Activated CD4-positive, alpha-beta T cell treated with anti-CD3 and anti-CD28 coated beads, Interleukin-2, amount 10 ng/mL, durations not matched to agents 7 days and 5 days (primary cell): ENCODE data around the gene ZSWIM4. TPM values are rescaled to one million over a fixed set of nuclear protein-coding genes. Genes with fewer than 3 reads are reported as not detected.
"Not testable (repeated sequence)": the region's sequence is repeated elsewhere in the genome, so short reads cannot be mapped to it uniquely, and the experiment has no call there.

Experiments
- CTCF ChIA-PET: fragments of 350-600 bp; sonication (Branson Sonifier 250); formaldehyde crosslinking; loops from one replicate; lab custom pipeline; 2021; ENCODE audit warnings: antibody characterized with exemption; lab: Charles Lee
- POLR2A ChIA-PET: fragments of 350-600 bp; sonication (Branson Sonifier 250); formaldehyde crosslinking; loops from one replicate; lab custom pipeline; 2021; ENCODE audit warnings: antibody characterized with exemption; lab: Charles Lee
- DNase-seq: peaks from one replicate; pipeline ENCODE4 v3.0.0-alpha.2; 2020
- H3K27ac Mint-ChIP-seq: one replicate; pipeline ENCODE4 v1.8.0; 2021; ENCODE audit warnings: mild to moderate bottlenecking, moderate library complexity, mixed read lengths
- H3K27me3 Mint-ChIP-seq: one replicate; pipeline ENCODE4 v1.8.0; 2021; ENCODE audit warnings: mixed read lengths
- H3K36me3 Mint-ChIP-seq: one replicate; pipeline ENCODE4 v1.8.0; 2021; ENCODE audit warnings: low read depth, mixed read lengths
- H3K4me1 Mint-ChIP-seq: one replicate; pipeline ENCODE4 v1.8.0; 2021; ENCODE audit warnings: mixed read lengths
- H3K4me3 Mint-ChIP-seq: one replicate; pipeline ENCODE4 v1.8.0; 2021; ENCODE audit warnings: mild to moderate bottlenecking, moderate library complexity, mixed read lengths
- H3K9me3 Mint-ChIP-seq: one replicate; pipeline ENCODE4 v1.8.0; 2021; ENCODE audit warnings: mixed read lengths
- total RNA-seq, 2 experiments: library from RNA; stranded (reverse); gene quantifications; one replicate each; pipeline ENCODE4 v1.2.3, GENCODE V29; 2021

Gene ZSWIM4
- total RNA-seq, 2 experiments from 2014 or later, result 6.0 to 6.2 TPM

- CTCF ChIA-PET, result interaction anchor here (0.6 to 8.8 kb wide), 3 partner anchors 10 to 27 kb away, joined by 3 to 69 read pairs (median 4); no protein-coding TSS in a partner anchor
- H3K4me3 Mint-ChIP-seq, H3K36me3 Mint-ChIP-seq, H3K9me3 Mint-ChIP-seq, H3K27me3 Mint-ChIP-seq, DNase-seq, H3K27ac Mint-ChIP-seq, POLR2A ChIA-PET: not testable (repeated sequence)
- H3K4me1 Mint-ChIP-seq, result peaks cover 22% of the 10 kb centered on the region
Observed at GRCh38 chr19:13851734-13852114, 56.5 kb downstream of the ZSWIM4 start.

DNA sequence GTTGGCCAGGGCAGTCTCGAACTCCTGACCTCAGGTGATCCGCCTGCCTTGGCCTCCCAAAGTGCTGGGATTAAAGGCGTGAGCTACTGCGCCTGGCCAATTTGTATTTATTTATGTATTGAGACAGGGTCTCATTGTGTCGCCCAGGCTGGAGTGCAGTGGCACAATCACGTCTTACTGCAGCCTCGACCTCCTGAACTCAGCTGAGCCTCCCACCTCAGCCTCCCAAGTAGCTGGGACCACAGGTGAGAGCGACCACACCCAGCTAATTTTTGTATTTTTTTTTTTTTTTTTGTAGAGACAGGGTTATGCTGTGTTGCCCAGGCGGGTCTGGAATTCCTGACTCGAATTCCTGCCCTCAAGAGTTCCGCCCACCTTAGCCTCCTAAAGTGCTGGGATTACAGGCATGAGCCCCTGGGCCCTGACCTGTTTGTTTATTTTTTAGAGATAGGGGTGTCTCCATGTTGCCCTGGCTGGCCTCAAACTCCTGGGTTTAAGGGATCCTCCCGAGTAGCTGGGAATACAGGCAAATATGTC lies 57.0 kb downstream of the ZSWIM4 start:
- CTCF ChIA-PET, result interaction anchor here (0.6 to 8.8 kb wide), 5 partner anchors 10 to 651 kb away, joined by 3 to 69 read pairs (median 4); no protein-coding TSS in a partner anchor
- H3K27ac Mint-ChIP-seq, H3K36me3 Mint-ChIP-seq, H3K9me3 Mint-ChIP-seq, H3K27me3 Mint-ChIP-seq, H3K4me3 Mint-ChIP-seq, POLR2A ChIA-PET, DNase-seq: not testable (repeated sequence)
- H3K4me1 Mint-ChIP-seq, result peaks cover 21% of the 10 kb centered on the region

- Mint-ChIP-seq H3K4me1 (peaks cover 16% of the 10 kb centered on the region), H3K9me3 (no peaks in the 10 kb centered on the region), H3K4me3 (no peak overlapping the region), H3K27ac (no peak overlapping the region), H3K27me3 (no peaks in the 10 kb centered on the region), H3K36me3 (no peaks in the 10 kb centered on the region)
- DNase-seq, result no peak
- ChIA-PET POLR2A (interaction anchor here (0.7 kb wide), 1 partner anchor 89 kb away, joined by 4 read pairs; no protein-coding TSS in a partner anchor), CTCF (interaction anchor here (0.9 to 1.8 kb wide), 3 partner anchors 7 to 43 kb away, joined by 3 to 7 read pairs (median 4); no protein-coding TSS in a partner anchor)
Observed at GRCh38 chr19:13856497-13856896, 61.3 kb downstream of the ZSWIM4 start.

DNA sequence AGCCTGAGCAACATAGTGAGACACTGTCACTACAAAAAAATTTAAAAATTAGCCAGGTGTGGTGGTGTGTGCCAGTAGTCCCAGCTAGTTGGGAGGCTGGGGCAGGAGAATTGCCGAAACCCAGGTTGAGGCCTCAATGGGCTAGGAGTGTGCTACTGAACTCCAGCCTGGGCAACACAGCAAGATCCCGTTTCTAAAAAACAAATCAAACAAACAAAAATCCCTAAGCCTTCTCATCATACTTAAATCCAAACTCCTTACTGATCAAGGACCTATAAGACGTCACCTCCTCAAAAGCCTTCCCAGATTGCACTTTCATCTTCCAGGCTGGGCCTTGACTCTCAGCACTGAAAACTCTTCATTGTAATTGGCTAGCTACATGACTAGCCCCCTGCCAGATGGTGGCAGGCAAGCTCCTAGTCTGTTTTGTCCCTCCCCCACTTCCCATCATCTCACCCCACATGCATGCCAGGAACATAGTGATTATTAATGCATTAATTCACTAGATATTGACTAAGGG lies 64.2 kb downstream of the ZSWIM4 start:
- peaks cover 15% of the 10 kb centered on the region for H3K27me3 Mint-ChIP-seq
- no peaks in the 10 kb centered on the region for H3K36me3 Mint-ChIP-seq
- no peak overlapping the region for H3K4me3 Mint-ChIP-seq
- no peaks in the 10 kb centered on the region for H3K9me3 Mint-ChIP-seq
- CTCF ChIA-PET, result interaction anchor here (1.2 to 5.5 kb wide), 5 partner anchors 9 to 664 kb away, joined by 3 to 69 read pairs (median 3); no protein-coding TSS in a partner anchor
- no peak overlapping the region for H3K27ac Mint-ChIP-seq
- POLR2A ChIA-PET, result no interaction called here
- no peak for DNase-seq
- H3K4me1 Mint-ChIP-seq, result peaks cover 35% of the 10 kb centered on the region

DNA sequence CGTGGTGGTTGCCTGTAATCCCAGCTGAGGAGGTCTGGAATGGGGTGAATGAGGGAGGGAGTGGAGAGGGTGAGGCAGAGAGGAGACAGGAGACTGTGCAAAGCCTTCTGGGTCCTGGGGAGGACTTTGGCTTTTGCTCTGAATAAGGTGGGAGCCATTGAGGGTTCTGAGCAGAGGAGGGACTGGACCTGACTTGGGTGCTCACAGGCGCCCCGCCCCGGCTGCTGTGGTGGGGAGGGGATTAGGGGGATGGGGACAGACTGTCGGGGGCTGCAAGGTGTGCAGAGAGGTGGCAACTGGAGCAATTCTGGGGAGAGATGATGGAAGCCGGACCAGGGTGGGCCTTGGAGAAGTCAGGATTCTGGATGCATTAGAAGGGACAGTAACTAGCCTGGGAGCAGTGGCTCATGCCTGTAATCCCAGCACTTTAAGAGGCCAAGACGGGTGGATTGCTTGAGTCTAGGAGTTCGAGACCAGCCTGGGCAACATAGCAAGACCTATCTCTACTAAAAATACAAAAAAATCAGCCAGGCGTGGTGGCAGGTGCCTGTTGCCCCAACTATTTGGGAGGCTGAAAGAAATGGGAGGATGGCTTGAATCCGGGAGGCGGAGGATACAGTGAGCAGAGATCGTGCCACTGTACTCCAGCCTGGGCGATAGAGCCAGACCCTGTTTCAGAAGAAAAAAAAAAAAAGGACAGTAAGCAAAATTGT lies 65.6 kb downstream of the ZSWIM4 start:
- no peaks in the 10 kb centered on the region for H3K9me3 Mint-ChIP-seq
- ChIA-PET POLR2A (interaction anchor here (0.7 to 1.7 kb wide), 2 partner anchors 66 to 86 kb away, joined by 4 to 7 read pairs; partner anchors contain the start of genes C19orf53 and ZSWIM4), CTCF (interaction anchor here (0.6 to 5.5 kb wide), 20 partner anchors 11 to 582 kb away, joined by 3 to 112 read pairs (median 7); partner anchors contain the start of genes ASF1B, C19orf53, MRI1 and NANOS3)
- H3K27me3 Mint-ChIP-seq, result peaks cover 19% of the 10 kb centered on the region
- peaks cover 38% of the 10 kb centered on the region for H3K4me1 Mint-ChIP-seq
- no peaks in the 10 kb centered on the region for H3K36me3 Mint-ChIP-seq
- no peak for DNase-seq
- H3K4me3 Mint-ChIP-seq, result peak overlapping the region; percentile 80
- H3K27ac Mint-ChIP-seq, result peak overlapping the region; percentile 85

DNA sequence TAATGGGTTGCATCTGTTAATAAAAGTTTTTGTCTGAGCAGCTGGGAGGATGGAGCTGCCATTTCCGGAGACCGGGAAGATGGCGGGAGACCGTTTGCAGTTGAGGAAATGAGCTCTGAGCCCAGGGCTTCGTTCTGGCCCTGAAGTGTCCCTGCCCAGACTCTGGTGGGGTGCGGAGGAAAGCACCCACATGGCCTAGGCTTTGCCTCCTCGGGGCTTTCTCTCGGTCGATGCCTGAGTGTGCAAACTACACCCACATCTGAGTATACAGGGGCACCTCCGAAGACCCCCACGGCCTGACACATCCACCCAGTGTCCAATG lies 66.1 kb downstream of the ZSWIM4 start:
- no peak for DNase-seq
- CTCF ChIA-PET, result interaction anchor here (0.6 to 5.5 kb wide), 22 partner anchors 11 to 582 kb away, joined by 3 to 112 read pairs (median 7); partner anchors contain the start of genes ASF1B, C19orf53, MRI1 and NANOS3
- no peaks in the 10 kb centered on the region for H3K9me3 Mint-ChIP-seq
- no peaks in the 10 kb centered on the region for H3K36me3 Mint-ChIP-seq
- H3K4me3 Mint-ChIP-seq, result peak overlapping the region; percentile 80
- POLR2A ChIA-PET, result interaction anchor here (0.7 to 1.7 kb wide), 2 partner anchors 67 to 87 kb away, joined by 4 to 7 read pairs; partner anchors contain the start of genes C19orf53 and ZSWIM4
- H3K27ac Mint-ChIP-seq, result peak overlapping the region; percentile 85
- H3K4me1 Mint-ChIP-seq, result peaks cover 42% of the 10 kb centered on the region
- peaks cover 22% of the 10 kb centered on the region for H3K27me3 Mint-ChIP-seq

- Mint-ChIP-seq H3K4me1 (peaks cover 44% of the 10 kb centered on the region), H3K4me3 (peak overlapping the region; percentile 80), H3K27me3 (peaks cover 27% of the 10 kb centered on the region), H3K27ac (peak overlapping the region; percentile 85), H3K9me3 (no peaks in the 10 kb centered on the region), H3K36me3 (no peaks in the 10 kb centered on the region)
- ChIA-PET CTCF (interaction anchor here (0.6 to 5.5 kb wide), 53 partner anchors 11 to 703 kb away, joined by 3 to 112 read pairs (median 4); partner anchors contain the start of genes ASF1B, C19orf53, MISP3 and MRI1), POLR2A (interaction anchor here (0.6 to 1.7 kb wide), 6 partner anchors 15 to 1124 kb away, joined by 3 to 7 read pairs (median 3); partner anchors contain the start of genes C19orf53 and GET3)
- peak; percentile 88 for DNase-seq
Observed at GRCh38 chr19:13861714-13862531, 66.7 kb downstream of the ZSWIM4 start.

GRCh38 chr19:13864046-13864666 lies 68.9 kb downstream of the ZSWIM4 start:
- no peaks in the 10 kb centered on the region for H3K9me3 Mint-ChIP-seq
- no peak overlapping the region for H3K27ac Mint-ChIP-seq
- H3K4me1 Mint-ChIP-seq, result peaks cover 44% of the 10 kb centered on the region
- H3K4me3 Mint-ChIP-seq, result peak overlapping the region; percentile 55
- POLR2A ChIA-PET, result no interaction called here
- DNase-seq, result no peak
- H3K36me3 Mint-ChIP-seq, result no peaks in the 10 kb centered on the region
- peaks cover 32% of the 10 kb centered on the region for H3K27me3 Mint-ChIP-seq
- CTCF ChIA-PET, result interaction anchor here (0.5 to 5.5 kb wide), 10 partner anchors 9 to 806 kb away, joined by 3 to 112 read pairs (median 10); partner anchors contain the start of genes ASF1B, C19orf53, IL27RA and NANOS3

GRCh38 chr19:13864667-13865570 lies 69.7 kb downstream of the ZSWIM4 start:
- Mint-ChIP-seq H3K4me1 (peaks cover 39% of the 10 kb centered on the region), H3K4me3 (peak overlapping the region; percentile 55), H3K27me3 (peaks cover 32% of the 10 kb centered on the region), H3K27ac (no peak overlapping the region), H3K9me3 (no peaks in the 10 kb centered on the region), H3K36me3 (no peaks in the 10 kb centered on the region)
- CTCF ChIA-PET, result interaction anchor here (0.9 to 5.5 kb wide), 4 partner anchors 15 to 167 kb away, joined by 3 to 112 read pairs (median 36); partner anchors contain the start of gene IL27RA
- DNase-seq, result no peak
- POLR2A ChIA-PET, result no interaction called here

DNA sequence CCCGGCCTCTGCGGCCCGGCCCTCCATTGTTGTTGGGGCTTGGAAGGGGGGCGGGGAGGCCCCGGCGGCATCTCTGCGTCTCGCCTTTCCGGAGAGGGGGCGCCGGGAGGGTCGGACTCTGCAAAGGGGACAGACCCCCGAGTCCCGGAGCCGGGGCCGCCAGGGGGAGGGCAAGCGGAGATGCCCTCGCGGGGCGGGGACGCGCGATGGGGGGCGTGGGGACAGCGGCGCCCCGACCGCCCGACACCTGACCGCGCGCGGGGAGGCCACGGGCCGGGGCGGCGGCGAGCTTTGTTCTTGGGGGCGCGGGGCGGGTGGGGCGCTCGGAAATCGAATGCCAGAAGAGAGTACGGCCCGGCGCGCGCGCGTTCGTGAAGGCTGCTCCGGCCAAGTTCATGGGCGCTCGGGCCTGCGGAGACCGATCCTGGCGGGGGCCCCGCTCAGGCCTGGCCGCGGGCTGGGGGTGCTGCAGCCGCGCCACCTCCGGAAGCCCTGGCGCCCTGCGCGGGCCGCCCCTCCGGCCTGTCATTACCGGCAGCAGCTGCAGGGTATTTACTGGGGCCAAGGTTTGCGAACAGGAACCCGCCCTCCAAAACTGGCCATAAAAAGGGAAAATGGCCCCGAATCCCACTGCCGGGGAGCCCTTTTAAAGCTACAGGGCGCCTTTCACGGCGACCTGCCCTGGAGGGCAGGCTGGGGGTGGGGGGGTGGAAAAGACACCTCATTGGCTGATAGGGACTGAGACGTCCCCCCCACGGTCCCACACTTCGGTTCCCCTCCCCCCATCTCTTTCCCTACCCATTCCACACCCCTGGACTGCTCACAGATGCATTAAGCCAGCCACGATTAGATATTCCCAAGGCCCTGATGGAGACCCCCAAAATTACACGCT lies 70.6 kb downstream of the ZSWIM4 start:
- no peaks in the 10 kb centered on the region for H3K36me3 Mint-ChIP-seq
- H3K27ac Mint-ChIP-seq, result no peak overlapping the region
- H3K27me3 Mint-ChIP-seq, result peaks cover 32% of the 10 kb centered on the region
- ChIA-PET POLR2A (interaction anchor here (0.5 kb wide), 1 partner anchor 630 kb away, joined by 3 read pairs; the partner anchor contains the start of gene GIPC1), CTCF (no interaction called here)
- peaks cover 35% of the 10 kb centered on the region for H3K4me1 Mint-ChIP-seq
- no peaks in the 10 kb centered on the region for H3K9me3 Mint-ChIP-seq
- DNase-seq, result no peak
- peak overlapping the region; percentile 20 for H3K4me3 Mint-ChIP-seq
